D721Med (cell line): ENCODE results near the gene NACAD.

Experiments used
- DNase-seq: peaks from one replicate; pipeline ENCODE4 v3.0.0; 2011; ENCODE audit warnings: low spot score; ENCODE audit not compliant: insufficient read length
- FAIRE-seq: peaks from 2 replicates; lab custom pipeline; 2011; peaks lifted over from hg19 to GRCh38; lab: Jason Lieb, UNC
- CTCF ChIP-seq: IDR thresholded peaks from 2 replicates; pipeline ENCODE4 v1.5.1; 2012; ENCODE audit warnings: mild to moderate bottlenecking, control low read depth; ENCODE audit not compliant: insufficient read depth; ENCODE audit errors: missing control alignments

The NACAD gene

DNA sequence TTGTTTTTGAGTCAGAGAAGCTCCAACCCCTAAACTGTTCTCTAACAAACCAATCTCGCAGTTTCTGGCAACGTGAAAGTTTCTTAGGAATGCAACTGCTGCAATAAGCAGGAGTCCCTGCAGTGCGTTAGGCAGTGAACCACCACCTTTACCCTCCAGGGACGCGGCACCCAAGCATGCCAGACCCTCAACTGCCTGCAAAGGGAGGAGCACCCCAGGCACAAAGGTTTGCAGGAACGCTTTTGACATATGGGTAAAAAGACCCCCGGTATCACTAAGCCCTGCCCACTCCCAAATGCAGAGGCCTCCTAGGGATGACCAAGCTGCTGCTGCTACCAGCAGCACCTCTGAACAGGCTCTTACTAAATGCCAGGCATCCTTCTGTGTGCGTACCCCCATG lies 18.1 kb upstream of the NACAD start:
- DNase-seq (no peak), FAIRE-seq (no peak)
- TF ChIP-seq CTCF: no peak

DNA sequence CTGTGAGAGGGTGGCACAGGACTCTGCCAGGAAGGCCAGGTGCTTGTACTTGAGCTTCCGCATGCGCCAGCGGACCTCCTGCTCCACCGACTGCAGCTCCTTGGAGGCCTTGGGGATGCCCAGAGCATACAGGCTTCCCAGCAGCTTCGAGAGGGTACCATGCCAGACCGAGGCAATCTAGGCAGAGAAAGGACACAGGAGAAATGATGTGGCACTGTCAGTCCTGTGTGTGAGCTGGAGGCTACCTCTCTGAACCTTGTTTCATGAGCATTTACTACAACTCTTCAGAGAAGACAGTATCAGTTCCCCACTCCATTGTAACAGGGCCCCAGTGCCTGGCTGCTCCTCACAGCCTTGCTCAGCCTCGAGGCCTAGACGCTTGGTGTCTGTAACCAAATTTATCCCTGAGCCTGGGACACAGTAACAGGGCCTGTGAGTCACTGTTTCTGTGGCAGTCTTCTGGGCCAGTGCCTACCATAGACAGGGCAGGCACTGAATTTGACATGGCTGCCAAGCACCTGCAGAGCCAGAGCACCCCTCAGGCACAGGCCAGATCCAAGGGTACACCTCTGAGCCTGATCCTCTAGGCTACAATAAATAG lies 16.9 kb upstream of the NACAD start:
- no peak for FAIRE-seq
- DNase-seq: no peak
- TF ChIP-seq CTCF: no peak

GRCh38 chr7:45104844-45105587 lies 16.2 kb upstream of the NACAD start:
- FAIRE-seq (no peak), DNase-seq (no peak)
- no peak for TF ChIP-seq CTCF

- no peak for FAIRE-seq
- DNase-seq: no peak
- TF ChIP-seq CTCF: no peak
Measured at GRCh38 chr7:45103958-45104843, 15.4 kb upstream of the NACAD start.

DNA sequence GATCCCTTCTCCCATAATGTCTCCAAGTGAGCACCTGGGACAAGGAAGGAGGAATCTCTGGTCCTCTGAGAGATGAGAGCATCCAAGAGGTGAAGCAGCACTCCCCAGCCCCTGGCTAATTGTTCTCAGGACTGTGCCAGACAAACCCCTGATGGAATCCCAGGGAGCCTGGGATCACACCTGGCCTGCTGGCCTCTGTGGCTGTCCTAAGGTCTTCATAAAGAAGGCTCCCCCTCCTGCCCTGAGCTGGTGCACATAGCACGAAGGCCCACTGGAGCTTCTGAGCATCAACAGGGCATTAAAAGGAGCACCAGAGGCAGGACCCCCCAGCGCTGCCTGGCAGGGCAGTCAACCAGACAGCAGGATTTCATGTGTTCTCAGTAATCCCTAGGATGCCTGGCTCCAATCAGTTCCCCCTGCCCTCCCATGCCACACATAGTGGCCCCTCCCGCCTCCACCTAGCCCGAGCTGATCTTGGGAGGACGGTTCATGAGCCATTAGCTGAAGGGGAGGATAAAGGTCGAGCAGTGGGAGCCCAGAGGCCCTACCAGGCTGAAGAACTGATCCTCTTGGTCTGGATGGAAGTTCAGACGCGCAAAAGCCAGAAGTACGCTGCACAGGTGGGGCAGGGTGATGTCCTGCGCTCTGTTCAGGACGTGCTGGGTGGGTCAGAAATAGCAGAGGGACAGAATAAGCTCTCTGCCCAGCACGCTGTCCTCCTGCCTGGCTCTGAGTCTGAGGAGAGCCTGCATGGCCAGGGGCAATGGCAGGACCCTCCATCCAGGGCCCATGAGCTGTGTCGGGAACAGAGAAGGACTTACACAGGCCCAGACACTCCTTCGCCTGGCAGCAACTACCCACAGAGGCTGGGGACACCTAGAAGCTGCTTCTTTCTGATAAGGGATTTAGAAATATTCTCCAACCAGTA lies 14.3 kb upstream of the NACAD start:
- FAIRE-seq (no peak), DNase-seq (no peak)
- TF ChIP-seq CTCF: no peak

GRCh38 chr7:45101748-45102147 lies 13.0 kb upstream of the NACAD start:
- DNase-seq (no peak), FAIRE-seq (no peak)
- TF ChIP-seq CTCF: no peak
